ENCODE data around the gene PXDC1.
"Not testable (repeated sequence)": the region's sequence is repeated elsewhere in the genome, so short reads cannot be mapped to it uniquely, and the experiment has no call there.

The PXDC1 gene

DNA sequence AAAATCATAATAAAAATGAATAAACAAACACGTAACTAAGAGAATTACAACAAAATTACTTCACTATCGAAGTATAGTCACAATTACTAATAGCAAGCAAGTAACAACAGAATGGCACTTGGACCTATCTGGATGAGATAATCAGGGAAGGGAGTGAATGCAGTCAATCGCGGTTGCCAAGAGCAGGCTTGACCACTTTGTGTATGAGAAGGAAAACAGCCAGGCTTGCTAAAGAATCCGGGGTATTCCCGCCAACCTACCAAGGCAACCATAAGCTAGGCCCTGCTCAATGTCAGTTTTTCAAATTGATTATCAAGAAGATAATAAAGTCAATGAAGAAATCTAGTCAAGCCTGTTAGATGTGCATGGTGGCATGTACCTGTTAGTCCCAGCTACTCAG is 39.7 kb downstream of the PXDC1 start:
- no peak for DNase-seq (ENCODE audit: low read depth in 2 of 2)

DNA sequence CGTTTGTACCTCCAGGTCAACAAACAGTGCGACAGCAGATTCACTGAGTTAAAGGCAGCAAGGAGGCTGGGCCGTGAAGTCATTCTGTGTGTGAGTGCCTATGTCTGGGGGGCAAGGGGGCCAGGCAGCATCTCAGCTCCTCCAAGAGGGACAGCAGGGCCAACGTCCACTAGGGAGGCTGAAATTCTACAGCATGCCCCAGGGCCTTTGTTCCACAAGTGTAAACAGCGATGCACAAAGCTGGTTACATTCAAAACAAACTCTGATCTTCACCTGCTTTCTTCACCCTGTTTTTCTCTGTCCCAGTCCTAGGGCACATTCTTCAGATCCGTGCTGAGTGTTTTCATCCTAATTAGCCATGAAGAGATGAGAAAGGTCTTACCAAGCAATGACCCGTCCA is 41.1 kb downstream of the PXDC1 start:
- DNase-seq (ENCODE audit: low read depth in 2 of 2) = no peak

- DNase-seq (ENCODE audit: low read depth in 2 of 2) = no peak
These were observed 43.0 kb downstream of the PXDC1 start for GRCh38 chr6:3708540-3708939.

- DNase-seq (ENCODE audit: low read depth in 2 of 2) = no peak
These were observed 43.6 kb downstream of the PXDC1 start for GRCh38 chr6:3707751-3708412.

GRCh38 chr6:3707024-3707423 is 44.5 kb downstream of the PXDC1 start:
- no peak for DNase-seq (ENCODE audit: low read depth in 2 of 2)

DNA sequence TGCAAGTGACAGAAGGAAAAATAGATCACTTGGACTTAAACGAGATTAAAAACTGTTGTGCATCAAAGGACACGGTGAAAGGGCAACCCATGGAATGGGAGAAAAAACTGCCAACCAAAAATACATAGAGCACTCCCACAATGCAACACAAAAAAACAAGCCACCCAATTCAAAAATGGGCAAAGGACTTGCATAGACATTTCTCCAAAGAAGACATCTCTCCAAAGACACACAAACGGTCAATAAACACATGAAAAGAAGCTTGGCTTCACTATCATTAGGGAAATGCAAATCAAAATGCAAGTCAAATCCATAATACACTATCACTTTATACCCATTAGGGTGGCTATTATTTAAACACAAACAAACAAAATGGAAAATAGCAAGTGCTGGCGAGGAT is 45.0 kb downstream of the PXDC1 start:
- DNase-seq (ENCODE audit: low read depth in 2 of 2) = no peak

DNA sequence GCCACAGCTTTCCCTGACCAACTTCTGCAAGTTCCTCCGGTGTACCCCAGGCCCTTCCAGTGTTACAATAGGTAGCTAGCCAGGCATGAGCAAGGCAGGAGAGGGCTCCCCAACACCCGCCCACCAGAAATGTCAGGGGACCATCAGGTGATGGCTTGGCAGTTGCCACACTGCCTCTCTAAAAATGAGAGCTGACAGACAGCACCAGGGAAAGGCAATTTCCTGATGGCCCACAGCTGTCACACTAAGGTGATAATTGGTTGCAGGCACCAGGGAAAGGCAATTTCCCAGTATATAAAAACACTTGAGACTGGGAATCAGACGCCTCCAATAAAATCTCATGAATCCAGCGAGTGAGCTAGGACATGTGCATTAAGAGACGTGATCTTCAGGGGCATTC is 49.9 kb downstream of the PXDC1 start:
- no peak for DNase-seq (ENCODE audit: low read depth in 2 of 2)

- DNase-seq (ENCODE audit: low read depth in 2 of 2) = no peak
These were observed 52.3 kb downstream of the PXDC1 start for GRCh38 chr6:3699231-3699630.

DNA sequence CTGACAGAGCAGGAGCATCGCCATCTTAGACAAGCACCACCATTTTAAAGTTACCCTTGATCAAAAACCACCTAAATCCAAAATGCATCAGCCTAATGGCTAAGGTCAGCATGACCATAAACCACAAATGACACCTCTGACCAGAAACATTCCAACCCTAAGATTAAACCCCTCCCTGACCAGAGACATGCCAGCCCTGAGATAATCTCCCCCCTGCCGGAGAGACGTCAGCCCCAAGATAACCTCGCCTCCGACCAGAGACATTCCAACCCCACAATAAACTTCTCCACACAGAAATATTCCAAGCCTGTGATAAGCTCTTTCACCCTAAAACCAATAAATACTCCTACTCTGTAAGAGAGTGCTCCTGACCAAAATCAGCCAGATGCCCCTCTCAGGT is 53.5 kb downstream of the PXDC1 start:
- no peak for DNase-seq (ENCODE audit: low read depth in 2 of 2)

GRCh38 chr6:3697609-3698008 is 53.9 kb downstream of the PXDC1 start:
- no peak for DNase-seq (ENCODE audit: low read depth in 2 of 2)

DNA sequence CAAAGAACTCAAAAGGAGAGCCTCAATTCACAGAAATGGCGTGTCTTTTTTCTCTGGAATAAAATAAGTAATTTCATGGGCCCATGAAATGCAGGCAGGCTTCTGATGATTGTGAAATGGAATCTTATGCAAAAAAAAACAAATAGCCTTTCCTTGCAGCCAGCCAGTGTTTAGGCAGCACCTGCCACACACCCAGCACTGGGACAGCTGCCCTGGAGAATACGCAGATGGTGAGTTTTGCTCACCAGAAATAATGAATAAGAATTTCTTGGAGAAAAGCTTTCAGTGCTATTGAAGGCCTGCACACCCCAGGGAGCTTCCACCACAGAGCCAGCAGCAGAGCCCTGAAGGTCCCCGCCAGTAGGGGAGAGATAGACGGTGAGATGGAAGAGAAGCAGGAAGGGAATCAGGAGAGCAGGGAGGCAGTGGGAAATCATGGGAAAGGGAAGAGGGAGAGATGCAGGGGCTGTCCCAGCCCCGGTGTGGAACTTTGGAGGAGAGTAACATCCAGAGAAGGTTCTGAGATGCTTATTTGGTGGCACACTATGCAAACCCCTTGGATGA is 54.9 kb downstream of the PXDC1 start:
- DNase-seq (ENCODE audit: low read depth in 2 of 2) = no peak

DNA sequence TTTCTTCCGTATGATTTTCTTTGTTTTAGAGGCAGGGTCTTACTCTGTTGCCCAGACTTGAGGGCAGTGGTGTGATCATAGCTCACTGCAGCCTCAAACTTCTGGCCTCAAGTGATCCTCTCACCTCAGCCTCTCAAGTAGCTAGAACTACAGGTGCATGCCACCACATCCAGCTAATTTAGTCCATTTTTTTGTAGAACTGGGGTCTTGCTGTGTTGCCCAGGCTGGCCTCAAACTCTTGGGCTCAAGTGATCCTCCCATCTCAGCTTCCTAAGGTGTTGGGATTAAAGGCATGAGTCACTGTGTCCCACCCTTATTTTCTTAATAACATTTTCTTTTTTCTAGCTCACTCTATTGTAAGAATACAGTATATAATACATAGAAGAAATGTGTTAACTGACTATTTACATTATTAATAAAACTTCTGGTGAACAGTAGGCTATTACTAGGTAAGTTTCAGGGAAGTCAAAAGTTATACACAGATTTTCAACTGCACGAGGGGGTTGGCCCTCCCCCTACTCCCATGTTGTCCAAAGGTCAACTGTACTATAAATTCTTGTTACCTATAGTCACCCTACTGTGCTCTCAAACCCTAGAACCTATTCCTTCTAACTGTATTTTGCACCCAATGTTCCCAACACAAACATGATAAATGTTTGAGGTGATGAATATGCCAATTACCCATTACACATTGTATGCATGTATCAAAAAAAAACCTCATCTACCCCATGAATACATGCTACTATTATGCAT is 56.3 kb downstream of the PXDC1 start:
- DNase-seq (ENCODE audit: low read depth in 2 of 2) = no peak

- no peak for DNase-seq (ENCODE audit: low read depth in 2 of 2)
These were observed 57.7 kb downstream of the PXDC1 start for GRCh38 chr6:3693831-3694230.

- DNase-seq (ENCODE audit: low read depth in 2 of 2) = no peak
These were observed 61.0 kb downstream of the PXDC1 start for GRCh38 chr6:3690506-3690905.

DNA sequence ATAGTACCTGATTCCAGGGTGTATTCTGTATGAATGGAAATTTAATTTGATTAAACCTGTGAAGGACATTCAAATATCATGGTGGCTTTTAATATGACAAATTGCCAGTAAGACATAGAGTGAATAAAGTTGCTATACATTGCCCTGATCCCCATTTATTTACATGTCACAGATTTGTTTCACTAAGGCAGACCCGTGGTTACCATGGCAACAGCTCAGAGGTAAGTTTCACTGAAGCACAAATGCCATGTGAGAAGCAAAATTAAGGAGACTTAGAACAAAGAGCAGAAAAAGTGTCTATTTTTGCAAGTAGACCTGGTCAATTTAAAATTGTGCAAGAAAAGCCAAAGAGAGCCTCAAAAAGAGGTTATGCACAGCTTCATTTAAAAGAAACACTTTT is 63.7 kb downstream of the PXDC1 start:
- no peak for DNase-seq (ENCODE audit: low read depth in 2 of 2)

DNA sequence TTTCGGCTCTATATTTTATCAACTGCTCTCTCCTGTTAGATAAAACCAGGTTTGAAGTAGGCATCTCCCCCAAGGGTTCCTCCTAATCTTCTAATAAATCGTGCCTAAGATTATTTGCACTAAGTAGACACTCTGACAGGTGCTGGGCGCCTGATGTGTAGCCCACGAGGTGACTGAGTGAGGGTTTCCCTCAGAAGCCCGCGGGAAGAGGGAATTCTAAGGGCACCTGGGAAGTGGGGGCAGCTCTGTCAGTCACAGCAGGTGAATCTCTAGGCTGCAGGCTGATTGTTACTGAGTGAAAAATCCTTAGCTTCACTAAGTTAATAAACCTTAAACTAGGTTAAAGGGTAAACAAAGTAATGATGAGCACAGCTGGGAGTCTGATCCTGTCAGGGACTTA is 68.2 kb downstream of the PXDC1 start:
- no peak for DNase-seq (ENCODE audit: low read depth in 2 of 2)

- DNase-seq (ENCODE audit: low read depth in 2 of 2) = no peak
These were observed 72.6 kb downstream of the PXDC1 start for GRCh38 chr6:3678946-3679345.

DNA sequence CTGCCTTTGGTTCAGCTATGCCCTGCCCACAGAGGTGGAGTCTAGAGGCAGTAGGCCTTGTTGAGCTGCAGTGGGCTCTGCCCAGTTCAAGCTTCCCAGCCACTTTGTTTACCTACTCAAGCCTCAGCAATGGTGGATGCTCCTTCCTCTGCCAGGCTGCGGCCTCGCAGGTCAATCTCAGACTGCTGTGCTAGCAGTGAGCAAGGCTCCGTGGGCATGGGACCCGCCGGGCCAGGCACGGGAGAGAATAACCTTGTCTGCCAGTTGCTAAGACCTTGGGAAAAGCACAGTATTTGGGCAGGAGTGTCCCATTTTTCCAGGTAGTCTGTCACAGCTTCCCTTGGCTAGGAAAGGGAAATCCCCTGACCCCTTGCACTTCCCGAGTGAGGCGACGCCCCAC is 73.8 kb downstream of the PXDC1 start:
- not testable (repeated sequence) for DNase-seq (ENCODE audit: low read depth in 2 of 2)

- DNase-seq (ENCODE audit: low read depth in 2 of 2) = not testable (repeated sequence)
These were observed 74.2 kb downstream of the PXDC1 start for GRCh38 chr6:3677351-3677750.
